ENCODE results near the gene BOC.

BOC gene

DNA sequence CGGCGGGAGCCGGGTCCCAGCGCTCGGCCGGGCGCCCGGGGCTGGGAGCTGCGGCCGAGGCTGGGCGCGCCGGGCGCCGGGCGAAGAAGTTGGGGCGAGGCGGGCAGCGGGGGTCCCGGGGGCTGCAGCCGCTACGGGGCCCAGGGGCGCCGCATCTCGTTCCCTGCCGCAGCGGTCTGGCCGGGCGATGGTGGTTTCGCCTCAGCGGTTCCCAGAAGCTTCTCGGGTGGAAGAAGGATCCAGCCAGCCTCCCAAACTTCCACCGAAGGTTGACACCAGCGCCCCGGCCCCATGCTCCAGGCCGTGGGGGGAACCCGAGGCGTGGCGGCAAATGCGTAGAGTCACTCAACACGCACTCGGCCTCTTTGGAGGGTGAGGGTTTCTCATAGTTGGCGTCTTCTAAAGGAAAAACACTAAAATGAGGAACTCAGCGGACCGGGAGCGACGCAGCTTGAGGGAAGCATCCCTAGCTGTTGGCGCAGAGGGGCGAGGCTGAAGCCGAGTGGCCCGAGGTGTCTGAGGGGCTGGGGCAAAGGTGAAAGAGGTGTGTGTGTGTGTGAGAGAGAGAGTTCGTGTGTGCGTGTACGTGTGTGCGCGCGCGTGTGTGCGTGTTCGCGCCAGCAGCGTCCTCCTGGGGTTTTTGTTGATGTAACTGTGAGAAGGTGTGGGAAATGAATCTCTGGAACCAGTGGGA, 940 bp downstream of the BOC start:
- peaks cover 74% of the 10 kb centered on the region for H3K27me3 Mint-ChIP-seq
- H3K4me1 Mint-ChIP-seq: peaks cover 17% of the 10 kb centered on the region
- peak; percentile 27 for ATAC-seq

DNA sequence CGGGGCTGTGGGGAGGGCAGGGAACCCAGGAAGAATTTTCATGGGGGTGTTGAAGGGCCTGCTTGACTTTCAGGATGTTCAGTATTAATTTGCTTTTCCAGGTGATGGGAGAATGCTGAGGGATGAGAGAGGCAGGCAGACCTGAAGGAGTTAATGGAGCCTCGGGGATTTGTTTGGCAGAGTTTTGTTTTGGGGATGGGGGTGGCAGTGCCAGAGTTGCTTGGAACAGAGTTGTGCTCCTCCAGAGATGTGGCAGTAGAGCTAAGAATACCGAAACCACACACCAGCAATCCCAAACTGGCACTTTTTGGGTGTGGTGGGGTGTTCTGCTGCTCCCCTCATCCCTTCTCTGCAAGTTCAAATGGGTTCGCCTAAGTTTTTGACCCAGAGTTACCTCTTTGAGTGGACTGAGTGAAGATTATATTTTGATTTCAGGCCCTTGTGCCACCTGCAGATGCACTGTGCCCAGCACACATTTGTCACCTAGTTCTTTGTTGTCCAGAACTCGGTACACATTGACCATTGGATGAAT, 1.6 kb downstream of the BOC start:
- Mint-ChIP-seq H3K36me3 (no peaks in the 10 kb centered on the region), H3K27me3 (peaks cover 68% of the 10 kb centered on the region), H3K9me3 (no peaks in the 10 kb centered on the region), H3K4me3 (no peak overlapping the region), H3K27ac (no peak overlapping the region), H3K4me1 (peaks cover 17% of the 10 kb centered on the region)
- no peak for ATAC-seq

More for the DNA sequence above, 940 bp downstream of the BOC start:
- H3K9me3 Mint-ChIP-seq: no peaks in the 10 kb centered on the region
- no peak overlapping the region for H3K27ac Mint-ChIP-seq
- H3K36me3 Mint-ChIP-seq: no peaks in the 10 kb centered on the region
- H3K4me3 Mint-ChIP-seq: peak overlapping the region; percentile 71

DNA sequence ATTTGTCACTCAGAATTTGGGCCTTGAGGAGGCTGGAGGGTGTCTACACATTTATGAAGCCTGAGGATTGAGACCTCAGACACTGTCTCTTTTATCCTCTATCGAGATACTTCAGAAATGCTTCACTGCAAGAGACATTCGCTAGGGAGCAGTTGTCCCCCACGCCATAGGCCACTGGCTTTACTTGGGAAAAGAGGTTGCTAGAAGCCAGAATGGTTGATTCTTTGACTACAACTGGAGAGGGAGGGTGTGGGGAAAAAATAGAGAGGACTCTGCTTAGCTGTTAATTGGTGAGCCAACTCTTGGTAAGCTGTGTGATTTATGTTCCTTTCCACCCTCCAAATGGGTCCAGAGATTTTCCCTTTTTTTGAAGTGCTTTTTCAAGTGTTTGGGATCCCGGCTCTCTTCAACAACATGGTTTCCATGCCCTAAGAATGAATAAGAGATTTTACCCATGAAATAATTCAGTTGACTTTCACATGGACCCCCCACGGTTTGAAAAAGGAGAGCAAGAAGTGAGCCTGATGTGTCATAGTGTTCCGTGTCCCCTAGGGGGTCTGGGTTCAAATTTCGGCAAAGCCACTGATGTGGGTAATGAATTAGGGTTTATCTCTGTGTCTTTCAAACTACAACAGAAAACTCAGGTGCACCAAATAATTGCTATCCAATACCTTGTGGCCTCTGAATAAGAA, 2.7 kb downstream of the BOC start:
- Mint-ChIP-seq H3K9me3 (no peaks in the 10 kb centered on the region), H3K36me3 (no peaks in the 10 kb centered on the region), H3K4me1 (peaks cover 17% of the 10 kb centered on the region), H3K27ac (no peak overlapping the region), H3K27me3 (peaks cover 65% of the 10 kb centered on the region), H3K4me3 (no peak overlapping the region)
- ATAC-seq: no peak

DNA sequence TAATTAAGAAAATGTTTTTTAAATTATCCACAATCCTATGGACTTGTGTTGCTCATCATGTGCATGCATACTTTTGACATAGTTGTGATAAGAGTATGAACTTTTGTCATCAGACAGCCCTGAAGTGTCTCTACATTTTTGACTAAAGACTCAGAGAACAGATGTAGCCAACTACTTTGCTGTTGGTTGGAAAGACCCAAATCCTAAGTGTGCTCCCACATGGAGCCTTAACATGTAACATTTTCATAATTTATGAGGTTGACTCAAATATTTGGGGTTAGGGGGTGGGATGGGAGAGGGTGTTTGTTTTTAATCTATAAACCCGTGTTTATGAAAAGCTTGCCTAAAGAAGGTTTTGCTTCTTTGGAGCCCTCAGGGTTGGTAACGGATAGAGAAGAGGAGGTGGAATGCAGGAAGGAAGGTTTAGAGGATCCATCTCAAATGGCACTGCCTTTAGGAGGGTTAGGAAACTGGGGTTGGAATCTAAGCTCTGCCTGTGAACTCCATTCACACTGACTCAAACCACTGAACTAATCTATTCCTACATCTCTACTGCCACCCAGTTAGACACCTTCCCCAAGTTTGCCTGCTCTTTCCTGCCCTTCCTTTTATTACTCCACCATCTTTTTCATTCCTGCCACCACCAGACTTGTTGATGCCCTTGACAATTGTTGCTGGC, 3.7 kb downstream of the BOC start:
- no peak for ATAC-seq
- Mint-ChIP-seq H3K9me3 (no peaks in the 10 kb centered on the region), H3K27me3 (peaks cover 55% of the 10 kb centered on the region), H3K27ac (no peak overlapping the region), H3K36me3 (no peaks in the 10 kb centered on the region), H3K4me3 (no peak overlapping the region), H3K4me1 (peaks cover 17% of the 10 kb centered on the region)

DNA sequence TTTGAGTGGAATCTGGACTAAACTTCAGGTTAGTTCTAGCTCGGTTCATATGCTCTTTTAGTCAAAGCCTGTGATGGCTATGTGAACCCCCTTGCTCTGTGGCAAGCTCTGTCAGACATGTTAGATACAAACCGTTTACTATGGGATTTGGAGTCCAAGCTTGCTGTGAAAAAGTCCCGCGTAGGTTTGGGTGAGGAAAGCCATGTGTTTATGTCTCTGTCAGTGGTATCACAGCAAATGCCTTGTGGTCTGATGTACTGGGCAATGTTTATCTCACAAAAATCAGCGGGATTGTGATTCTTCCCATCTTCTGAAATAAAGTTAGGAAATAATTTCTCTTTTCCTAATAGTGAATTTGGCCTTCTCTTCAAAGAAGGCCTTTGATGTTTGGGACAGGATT, 5.0 kb downstream of the BOC start:
- no peak overlapping the region for H3K4me3 Mint-ChIP-seq
- peaks cover 54% of the 10 kb centered on the region for H3K27me3 Mint-ChIP-seq
- no peak for ATAC-seq
- no peaks in the 10 kb centered on the region for H3K9me3 Mint-ChIP-seq
- peaks cover 10% of the 10 kb centered on the region for H3K4me1 Mint-ChIP-seq
- H3K36me3 Mint-ChIP-seq: no peaks in the 10 kb centered on the region
- no peak overlapping the region for H3K27ac Mint-ChIP-seq

DNA sequence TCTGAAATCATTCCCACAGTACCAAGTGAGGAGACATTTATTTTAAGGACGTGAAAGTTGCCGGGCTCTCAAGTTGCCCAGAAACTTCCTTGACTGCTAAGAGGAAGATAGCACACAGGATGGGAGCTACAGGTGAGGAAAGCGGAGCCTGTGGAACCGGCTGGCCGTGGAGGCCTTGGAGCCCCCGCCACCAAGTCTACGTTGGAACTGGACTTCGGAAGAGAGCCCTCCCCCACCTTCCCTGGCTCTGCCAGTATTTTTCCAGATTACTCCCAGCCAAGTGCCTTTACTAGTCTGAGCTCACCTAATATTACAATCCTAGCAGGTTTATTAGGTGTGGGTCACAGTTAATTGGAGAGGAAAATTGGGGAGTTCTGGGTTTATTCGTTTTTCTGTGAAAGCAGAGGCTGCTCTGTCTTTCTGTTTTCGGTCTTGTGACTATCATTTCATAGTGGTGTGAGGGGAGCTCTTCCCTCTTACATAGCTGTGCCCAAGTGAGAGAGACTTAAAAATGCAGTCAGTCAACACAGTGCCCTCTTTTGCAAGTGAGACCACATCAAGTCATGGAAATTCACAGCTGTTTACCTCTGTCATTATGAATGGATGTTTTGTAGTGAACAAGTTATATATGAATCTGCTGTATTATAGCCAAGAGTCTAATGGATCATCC, 6.8 kb downstream of the BOC start:
- ATAC-seq: no peak
- Mint-ChIP-seq H3K4me1 (no peaks in the 10 kb centered on the region), H3K27me3 (peaks cover 55% of the 10 kb centered on the region), H3K36me3 (no peaks in the 10 kb centered on the region), H3K9me3 (no peaks in the 10 kb centered on the region), H3K27ac (no peak overlapping the region), H3K4me3 (no peak overlapping the region)

DNA sequence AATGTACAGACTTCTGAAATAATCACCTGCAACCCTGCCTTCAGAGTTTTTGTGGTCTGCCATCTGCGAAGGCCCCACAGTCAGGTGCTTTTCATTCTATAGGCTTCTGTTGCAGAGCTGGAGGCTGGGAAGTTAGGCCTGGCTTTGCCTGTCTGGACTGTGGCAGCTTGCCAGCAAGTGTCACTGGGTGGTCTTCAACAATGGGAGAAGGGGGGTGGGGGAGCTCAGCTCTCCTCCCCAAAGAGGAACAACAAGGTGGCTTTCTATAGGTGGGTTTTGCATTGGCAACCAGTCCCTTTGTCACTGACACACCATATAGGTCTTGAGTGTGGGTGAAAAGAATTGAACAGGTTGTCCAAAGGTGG, 7.3 kb downstream of the BOC start:
- Mint-ChIP-seq H3K9me3 (no peaks in the 10 kb centered on the region), H3K36me3 (no peaks in the 10 kb centered on the region), H3K4me3 (no peak overlapping the region), H3K4me1 (peaks cover 4% of the 10 kb centered on the region), H3K27me3 (peaks cover 49% of the 10 kb centered on the region), H3K27ac (no peak overlapping the region)
- no peak for ATAC-seq

DNA sequence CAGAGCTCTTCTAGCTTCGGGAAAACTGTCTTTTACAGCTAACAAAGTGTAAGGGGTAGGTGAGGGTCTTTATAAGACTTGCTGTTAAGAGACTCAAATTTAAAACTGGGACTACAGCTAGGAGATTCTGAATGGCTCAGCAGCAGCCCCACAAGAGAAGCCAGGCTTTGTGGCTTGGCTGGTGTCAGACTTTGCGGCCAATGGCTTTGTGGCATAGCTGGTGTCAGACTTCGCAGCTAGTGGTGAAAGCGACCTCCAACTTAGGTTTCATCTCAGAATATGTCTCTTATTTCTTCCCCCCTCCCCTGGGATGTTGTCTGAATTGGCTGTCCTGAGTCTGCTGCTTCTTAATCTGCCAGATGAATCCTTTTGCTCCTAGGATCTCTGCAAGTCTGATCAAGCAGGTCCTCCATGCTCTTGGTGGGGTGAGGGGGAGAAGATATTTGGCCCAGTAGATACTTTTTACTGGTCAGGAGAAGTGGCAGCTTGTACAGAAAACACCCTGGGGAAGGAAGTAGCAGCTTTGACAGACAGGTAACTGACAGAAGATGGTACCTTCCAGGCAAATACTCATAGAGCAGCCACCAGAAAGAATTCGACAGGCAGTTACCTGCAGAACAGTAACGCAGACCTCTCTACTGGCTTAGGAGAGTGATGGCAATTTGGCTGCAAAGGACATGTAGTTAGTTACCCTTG, 8.4 kb downstream of the BOC start:
- no peak for ATAC-seq
- peaks cover 45% of the 10 kb centered on the region for H3K27me3 Mint-ChIP-seq
- no peak overlapping the region for H3K4me3 Mint-ChIP-seq
- H3K4me1 Mint-ChIP-seq: peaks cover 11% of the 10 kb centered on the region
- H3K36me3 Mint-ChIP-seq: no peaks in the 10 kb centered on the region
- no peaks in the 10 kb centered on the region for H3K9me3 Mint-ChIP-seq
- no peak overlapping the region for H3K27ac Mint-ChIP-seq

DNA sequence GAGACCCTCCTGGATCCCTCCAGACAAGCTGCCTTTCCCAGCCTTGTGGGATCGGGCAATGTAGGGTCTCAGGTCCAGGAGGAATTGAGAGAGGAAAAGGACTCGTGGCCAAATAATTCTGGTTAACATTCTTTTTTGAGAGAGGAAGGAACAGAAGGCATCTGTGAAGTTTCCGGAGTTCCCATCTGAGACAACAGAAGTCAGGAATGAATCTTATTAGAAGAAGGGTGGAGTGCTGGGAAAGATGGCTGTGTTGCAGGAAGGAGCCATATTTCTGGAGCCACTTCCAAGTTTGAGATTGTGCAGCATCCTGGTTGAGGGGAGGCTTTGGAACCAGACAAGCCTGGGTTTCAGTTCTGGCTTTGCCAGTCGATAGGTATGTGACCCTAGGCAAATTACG, 9.4 kb downstream of the BOC start:
- peaks cover 38% of the 10 kb centered on the region for H3K27me3 Mint-ChIP-seq
- H3K36me3 Mint-ChIP-seq: no peaks in the 10 kb centered on the region
- no peak overlapping the region for H3K27ac Mint-ChIP-seq
- peaks cover 11% of the 10 kb centered on the region for H3K4me1 Mint-ChIP-seq
- no peak for ATAC-seq
- H3K4me3 Mint-ChIP-seq: no peak overlapping the region
- no peaks in the 10 kb centered on the region for H3K9me3 Mint-ChIP-seq

DNA sequence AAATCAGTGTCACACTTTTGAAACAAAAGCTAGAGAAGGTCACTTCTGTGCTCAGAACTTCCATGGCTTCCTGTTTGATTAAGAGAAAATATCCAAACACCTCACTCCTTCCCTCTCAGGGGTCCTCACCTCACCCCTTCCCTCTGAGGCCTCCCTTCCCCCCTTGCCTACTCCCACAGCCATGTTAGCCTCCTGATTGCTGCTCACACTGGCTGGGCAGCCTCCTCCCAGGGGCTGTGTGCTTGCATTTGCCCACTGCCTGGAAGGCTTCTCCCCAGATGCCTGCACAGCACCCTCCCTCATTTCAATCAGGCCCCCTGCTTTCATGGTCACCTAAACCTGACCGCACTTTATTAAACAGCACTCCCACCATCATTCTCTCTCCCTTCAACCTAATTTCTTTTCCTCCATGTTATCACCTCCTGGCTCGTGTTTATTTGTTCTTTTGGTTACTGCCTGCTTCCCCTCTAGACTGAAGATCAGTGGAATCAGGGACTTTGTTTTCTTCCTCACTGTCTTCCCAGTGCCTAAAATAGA, 10.4 kb downstream of the BOC start:
- H3K4me3 Mint-ChIP-seq: no peak overlapping the region
- peaks cover 36% of the 10 kb centered on the region for H3K27me3 Mint-ChIP-seq
- ATAC-seq: no peak
- H3K9me3 Mint-ChIP-seq: no peaks in the 10 kb centered on the region
- H3K4me1 Mint-ChIP-seq: peaks cover 11% of the 10 kb centered on the region
- H3K36me3 Mint-ChIP-seq: no peaks in the 10 kb centered on the region
- H3K27ac Mint-ChIP-seq: no peak overlapping the region

DNA sequence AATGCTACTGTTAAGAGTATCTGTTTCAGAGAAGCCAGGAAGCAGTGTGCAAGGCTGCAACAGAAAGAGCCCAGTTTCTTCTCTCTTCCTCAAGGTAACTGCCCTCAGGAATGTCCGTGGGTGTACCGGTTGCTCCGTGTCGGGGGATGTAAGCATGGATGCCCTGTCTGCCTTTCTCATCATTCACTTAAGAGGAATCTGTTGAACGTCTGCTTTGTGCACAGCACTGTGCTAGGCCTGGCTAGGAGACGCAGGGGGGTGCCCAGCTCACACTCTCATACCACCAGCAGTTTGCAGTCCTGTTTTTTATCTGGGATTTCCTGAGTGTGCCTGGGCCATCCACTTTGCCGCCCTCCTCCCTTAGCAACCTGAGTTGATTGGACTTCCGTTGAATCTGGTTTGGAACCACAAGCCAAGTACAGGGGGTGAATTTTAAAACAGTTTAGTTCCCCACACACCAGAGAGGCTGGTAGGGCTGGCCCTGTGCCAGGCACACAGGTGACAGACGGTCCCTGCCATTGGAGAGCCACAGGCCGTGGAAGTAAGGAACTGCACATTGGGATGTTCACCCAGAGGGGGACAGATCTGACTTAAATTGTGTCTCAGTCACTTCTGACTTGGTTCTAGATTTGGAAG, 11.2 kb downstream of the BOC start:
- no peaks in the 10 kb centered on the region for H3K36me3 Mint-ChIP-seq
- peaks cover 36% of the 10 kb centered on the region for H3K27me3 Mint-ChIP-seq
- no peak overlapping the region for H3K27ac Mint-ChIP-seq
- no peaks in the 10 kb centered on the region for H3K9me3 Mint-ChIP-seq
- H3K4me3 Mint-ChIP-seq: no peak overlapping the region
- peaks cover 11% of the 10 kb centered on the region for H3K4me1 Mint-ChIP-seq
- no peak for ATAC-seq

DNA sequence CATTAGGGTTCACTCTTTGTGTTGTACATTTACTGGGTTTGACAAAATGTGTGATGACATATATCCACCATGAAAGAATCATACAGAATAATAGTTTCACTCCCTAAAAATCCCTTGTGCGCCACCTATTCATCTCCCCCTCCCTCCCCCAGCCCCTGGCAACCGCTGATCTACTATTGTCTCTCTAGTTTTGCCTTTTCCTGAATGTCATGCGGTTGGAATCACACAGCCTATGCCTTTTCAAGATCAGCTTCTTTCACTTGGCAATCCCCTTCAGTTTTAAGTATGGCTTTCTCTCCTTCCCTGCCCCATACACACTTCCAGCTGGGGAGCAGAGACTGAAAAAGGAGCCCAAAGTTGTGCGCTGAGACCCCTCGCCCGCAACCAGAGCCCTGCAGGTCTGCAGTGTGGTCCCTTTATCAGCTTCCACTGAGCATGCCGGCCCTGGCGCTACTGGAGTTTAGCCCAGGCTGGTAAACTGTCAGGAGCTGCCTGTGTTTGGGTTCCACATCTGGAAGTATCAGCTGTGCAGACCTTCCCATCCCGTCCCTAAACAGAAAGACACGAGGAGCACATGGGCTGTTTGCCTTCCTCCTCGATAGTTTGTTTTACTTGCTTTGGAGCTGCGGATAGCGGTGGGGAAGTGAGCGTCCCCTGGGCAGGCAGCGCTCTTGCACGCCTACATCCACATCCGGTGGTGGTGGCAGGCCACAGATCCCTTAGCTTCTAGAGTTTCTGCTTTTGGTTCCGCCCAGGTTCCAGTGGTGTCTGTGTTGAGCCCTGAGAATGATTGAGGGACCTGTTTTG, 12.3 kb downstream of the BOC start:
- Mint-ChIP-seq H3K4me3 (peak overlapping the region; percentile 11), H3K36me3 (no peaks in the 10 kb centered on the region), H3K27ac (no peak overlapping the region), H3K9me3 (no peaks in the 10 kb centered on the region), H3K4me1 (peaks cover 11% of the 10 kb centered on the region), H3K27me3 (peaks cover 31% of the 10 kb centered on the region)
- ATAC-seq: peak; percentile 86

DNA sequence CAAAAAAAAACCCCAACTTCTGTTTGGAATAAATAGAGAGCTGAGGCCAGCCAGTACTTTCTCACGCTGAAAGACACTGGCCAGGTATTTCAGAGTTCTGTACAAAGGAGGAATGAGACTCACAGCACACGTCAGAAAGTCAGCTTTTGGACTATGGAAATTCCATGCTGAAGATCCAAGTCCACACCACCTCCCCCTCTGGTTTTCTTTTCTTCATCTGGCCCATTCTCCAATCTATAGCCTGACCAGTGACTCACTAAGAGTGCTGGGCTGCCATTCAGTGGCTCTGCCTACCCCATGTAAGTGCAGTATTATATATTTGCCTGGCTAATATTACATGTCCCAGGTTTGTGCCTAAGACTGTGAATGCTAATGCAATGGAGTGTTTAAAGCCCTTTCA, 13.9 kb downstream of the BOC start:
- Mint-ChIP-seq H3K27ac (no peak overlapping the region), H3K9me3 (no peaks in the 10 kb centered on the region), H3K27me3 (peaks cover 26% of the 10 kb centered on the region), H3K4me3 (no peak overlapping the region), H3K4me1 (peaks cover 11% of the 10 kb centered on the region), H3K36me3 (no peaks in the 10 kb centered on the region)
- ATAC-seq: no peak

DNA sequence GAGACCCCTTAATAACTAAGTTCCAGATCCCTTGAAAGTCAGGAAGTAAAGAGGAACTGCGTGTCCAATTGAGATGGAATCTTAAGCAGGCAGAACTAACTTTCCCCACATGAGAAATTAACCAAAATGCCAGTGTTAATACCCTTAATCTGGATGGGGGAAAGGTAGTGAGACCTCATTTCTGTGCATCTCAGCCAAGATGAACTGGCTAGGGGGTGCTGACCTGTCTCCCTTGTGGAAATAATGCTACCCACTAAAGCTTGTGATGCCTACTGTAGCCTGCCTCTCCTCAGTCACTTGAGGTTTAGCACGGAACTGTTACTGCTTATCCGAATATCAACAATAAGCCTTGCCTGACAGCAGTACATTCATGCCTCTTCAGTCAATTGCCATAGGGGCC, 15.1 kb downstream of the BOC start:
- Mint-ChIP-seq H3K9me3 (no peaks in the 10 kb centered on the region), H3K27me3 (peaks cover 14% of the 10 kb centered on the region), H3K4me3 (no peak overlapping the region), H3K27ac (no peak overlapping the region), H3K4me1 (peaks cover 11% of the 10 kb centered on the region), H3K36me3 (no peaks in the 10 kb centered on the region)
- no peak for ATAC-seq

All from stimulated activated memory B cell treated with anti-CD40 and anti-IgM and Interleukin-4, amounts not matched to agents 10 μg/mL and 1 μg/mL and 100 μg/mL, for 72 hours (primary cell).